Natural killer cell (primary cell): ENCODE results near the gene PMPCB. TPM values are rescaled to one million over a fixed set of nuclear protein-coding genes. Genes with fewer than 3 reads are reported as not detected.
A peak's percentile ranks its signal among the peaks of the same experiment; 100 is the strongest.

ENCODE experiments used
- ATAC-seq, 3 donors: fragments of 150-1000 bp in 2 of 3; fragments of 200-7000 bp in 1 of 3; cut with Tn5 transposase; 1 replicate in 1 of 3; 2 replicates in 2 of 3; pipeline ENCODE4 v1.10.0; 2021; ENCODE audit warnings: mild to moderate bottlenecking in 2 of 3, moderate library complexity in 2 of 3
- DNase-seq, 2 donors: peaks; one replicate each; pipeline versions ENCODE4 v3.0.0 to v3.0.0-alpha.2; 2013 to 2021; ENCODE audit warnings: mixed read lengths in 1 of 2
- H3K27ac ChIP-seq: one replicate; pipeline ENCODE4 v1.5.1; 2013; ENCODE audit warnings: mild to moderate bottlenecking, low read length
- H3K27me3 ChIP-seq: one replicate; pipeline ENCODE4 v1.6.1; 2013; ENCODE audit warnings: low read length; ENCODE audit not compliant: control insufficient read depth, insufficient read depth
- H3K36me3 ChIP-seq: one replicate; pipeline ENCODE4 v1.6.1; 2013; ENCODE audit warnings: low read length; ENCODE audit not compliant: control insufficient read depth, insufficient read depth
- H3K4me1 ChIP-seq: one replicate; pipeline ENCODE4 v1.6.1; 2013; ENCODE audit warnings: low read length; ENCODE audit not compliant: control insufficient read depth, insufficient read depth
- H3K4me3 ChIP-seq: one replicate; pipeline ENCODE4 v1.5.1; 2013; ENCODE audit warnings: low read length
- H3K9me3 ChIP-seq: one replicate; pipeline ENCODE4 v1.6.1; 2013; ENCODE audit warnings: low read length; ENCODE audit not compliant: control insufficient read depth, insufficient read depth
- H3K27ac Mint-ChIP-seq, 2 donors: one replicate each; pipeline ENCODE4 v1.8.0; 2022; ENCODE audit warnings: mild to moderate bottlenecking in 2 of 2, mixed read lengths in 2 of 2, moderate library complexity in 1 of 2
- H3K27me3 Mint-ChIP-seq, 2 donors: one replicate each; pipeline ENCODE4 v1.8.0; 2022; ENCODE audit warnings: low read depth in 2 of 2, mixed read lengths in 2 of 2
- H3K36me3 Mint-ChIP-seq: one replicate; pipeline ENCODE4 v1.8.0; 2022; ENCODE audit warnings: mixed read lengths
- H3K4me1 Mint-ChIP-seq, 2 donors: one replicate each; pipeline ENCODE4 v1.8.0; 2022; ENCODE audit warnings: mixed read lengths in 2 of 2
- H3K4me3 Mint-ChIP-seq: one replicate; pipeline ENCODE4 v1.8.0; 2022; ENCODE audit warnings: mild to moderate bottlenecking, moderate library complexity, mixed read lengths
- H3K9me3 Mint-ChIP-seq, 2 donors: one replicate each; pipeline ENCODE4 v1.8.0; 2022; ENCODE audit warnings: mixed read lengths in 2 of 2
- CTCF ChIP-seq: fragments of 200-600 bp; IDR thresholded peaks from one replicate; pipeline ENCODE4 v1.8.0; 2022; ENCODE audit warnings: antibody characterized with exemption
- WGBS: methylation state at CpG from one replicate; pipeline ENCODE4 v1.1.7; 2013; ENCODE audit warnings: missing lambda C conversion rate; ENCODE audit not compliant: insufficient coverage; 5-methylcytosine and 5-hydroxymethylcytosine counted together
- intact Hi-C: fragments of 100-400 bp; cut with micrococcal nuclease; formaldehyde crosslinking; loops from one replicate; pipeline ENCODE4 v1.14.2; 2022
- total RNA-seq, 4 donors: library from RNA; stranded (reverse); fragments of 120-200 nt in 1 of 4; gene quantifications; one replicate each; pipeline versions ENCODE4 v1.2.3 to v1.2.4, GENCODE V29; 2013 to 2022

Gene PMPCB
- total RNA-seq, 3 donors from 2014 or later (not counting 1 experiment from before 2014, with no cell fraction given): 65.4 to 77.9 (median 75.9) TPM

- Mint-ChIP-seq H3K36me3 (no peaks in the 10 kb centered on the region), H3K27me3 (no peaks in the 10 kb centered on the region), H3K27ac (peak within 1 kb of the TSS; percentile 97 to 98), H3K4me3 (peak within 1 kb of the TSS; percentile 96), H3K9me3 (no peaks in the 10 kb centered on the region), H3K4me1 (peaks cover 48 to 56% of the 10 kb centered on the region in 2 donors)
- Histone ChIP-seq H3K9me3 (no peaks in the 10 kb centered on the region), H3K4me3 (peak within 1 kb of the TSS; percentile 83), H3K36me3 (peaks cover 6% of the 10 kb centered on the region), H3K27me3 (no peaks in the 10 kb centered on the region), H3K27ac (peak within 1 kb of the TSS; percentile 91), H3K4me1 (peaks cover 17% of the 10 kb centered on the region)
- intact Hi-C loops: loop anchor here (1.0 kb wide), 1 partner anchor 50 kb away; the partner anchor contains the start of gene PMPCB
- ATAC-seq: peak; percentile 65 to 71 (median 66)
- TF ChIP-seq CTCF: no peak
- DNase-seq: peak; percentile 77 to 94
- under 1% methylated on average over 25 of the region's 25 CpGs for WGBS
Observed at GRCh38 chr7:103347507-103348267, 50.5 kb downstream of the PMPCB start, which contains the start of gene PSMC2. Gene PSMC2 (plus strand): TSS chr7:103347643. CDS start chr7:103347712, 69 bp downstream.

- peaks cover 46 to 57% of the 10 kb centered on the region in 2 donors for H3K4me1 Mint-ChIP-seq
- intact Hi-C loops: no loop called here
- H3K27ac Mint-ChIP-seq: peak overlapping the region; percentile 97 to 98
- no peaks in the 10 kb centered on the region for H3K27me3 Mint-ChIP-seq
- no peak for TF ChIP-seq CTCF
- DNase-seq (peak in 1 of 2 donors; percentile 23), ATAC-seq (no peak)
- H3K27me3 ChIP-seq: no peaks in the 10 kb centered on the region
- 5% methylated on average over 12 of the region's 13 CpGs for WGBS
- no peak overlapping the region for H3K27ac ChIP-seq
- H3K4me3 Mint-ChIP-seq: peak overlapping the region; percentile 96
- peak overlapping the region; percentile 83 for H3K4me3 ChIP-seq
- no peaks in the 10 kb centered on the region for H3K9me3 ChIP-seq
- H3K9me3 Mint-ChIP-seq: no peaks in the 10 kb centered on the region
- peaks cover 6% of the 10 kb centered on the region for H3K36me3 ChIP-seq
- peaks cover 13% of the 10 kb centered on the region for H3K4me1 ChIP-seq
- H3K36me3 Mint-ChIP-seq: no peaks in the 10 kb centered on the region
Observed at GRCh38 chr7:103348452-103348851, 51.2 kb downstream of the PMPCB start.

- no peak overlapping the region for H3K27ac ChIP-seq
- H3K9me3 ChIP-seq: no peaks in the 10 kb centered on the region
- WGBS: 20% methylated on average over 1 of the region's 2 CpGs
- intact Hi-C loops: no loop called here
- peaks cover 12% of the 10 kb centered on the region for H3K4me1 ChIP-seq
- DNase-seq (no peak), ATAC-seq (no peak)
- Mint-ChIP-seq H3K36me3 (no peaks in the 10 kb centered on the region), H3K9me3 (no peaks in the 10 kb centered on the region), H3K4me1 (peaks cover 41 to 52% of the 10 kb centered on the region in 2 donors), H3K27ac (peak overlapping the region; percentile 97 to 98), H3K4me3 (peak overlapping the region; percentile 93), H3K27me3 (no peaks in the 10 kb centered on the region)
- peaks cover 10% of the 10 kb centered on the region for H3K36me3 ChIP-seq
- TF ChIP-seq CTCF: no peak
- H3K4me3 ChIP-seq: no peak overlapping the region
- no peaks in the 10 kb centered on the region for H3K27me3 ChIP-seq
Observed at GRCh38 chr7:103348959-103349358, 51.7 kb downstream of the PMPCB start.
